PC-3 (cell line): ENCODE data around the gene MDM4.

ENCODE experiments used
- CTCF ChIP-seq: fragments of 300-600 bp; sonication (generic); conservative IDR thresholded peaks from 2 replicates; pipeline ENCODE4 v1.5.1; 2017; ENCODE audit warnings: antibody characterized with exemption, low read depth, mild to moderate bottlenecking, low read length
- EZH2 ChIP-seq: fragments of 300-600 bp; sonication (generic); IDR thresholded peaks from one replicate; pipeline ENCODE4 v1.6.1; 2017; ENCODE audit warnings: antibody characterized with exemption, mild to moderate bottlenecking, low read length; ENCODE audit not compliant: unreplicated experiment

- no peak; the same call in 1 of the 2 replicates for TF ChIP-seq CTCF
- TF ChIP-seq EZH2 = no peak
Measured at GRCh38 chr1:204478921-204479320, 37.3 kb upstream of the MDM4 start.
